ENCODE data around the gene CPSF3. TPM values are rescaled to one million over a fixed set of nuclear protein-coding genes. Genes with fewer than 3 reads are reported as not detected.
A peak's percentile ranks its signal among the peaks of the same experiment; 100 is the strongest.

CPSF3 gene
- total and polyA plus RNA-seq, 8 donors: 8.2 to 55.3 (median 16.7) TPM

DNA sequence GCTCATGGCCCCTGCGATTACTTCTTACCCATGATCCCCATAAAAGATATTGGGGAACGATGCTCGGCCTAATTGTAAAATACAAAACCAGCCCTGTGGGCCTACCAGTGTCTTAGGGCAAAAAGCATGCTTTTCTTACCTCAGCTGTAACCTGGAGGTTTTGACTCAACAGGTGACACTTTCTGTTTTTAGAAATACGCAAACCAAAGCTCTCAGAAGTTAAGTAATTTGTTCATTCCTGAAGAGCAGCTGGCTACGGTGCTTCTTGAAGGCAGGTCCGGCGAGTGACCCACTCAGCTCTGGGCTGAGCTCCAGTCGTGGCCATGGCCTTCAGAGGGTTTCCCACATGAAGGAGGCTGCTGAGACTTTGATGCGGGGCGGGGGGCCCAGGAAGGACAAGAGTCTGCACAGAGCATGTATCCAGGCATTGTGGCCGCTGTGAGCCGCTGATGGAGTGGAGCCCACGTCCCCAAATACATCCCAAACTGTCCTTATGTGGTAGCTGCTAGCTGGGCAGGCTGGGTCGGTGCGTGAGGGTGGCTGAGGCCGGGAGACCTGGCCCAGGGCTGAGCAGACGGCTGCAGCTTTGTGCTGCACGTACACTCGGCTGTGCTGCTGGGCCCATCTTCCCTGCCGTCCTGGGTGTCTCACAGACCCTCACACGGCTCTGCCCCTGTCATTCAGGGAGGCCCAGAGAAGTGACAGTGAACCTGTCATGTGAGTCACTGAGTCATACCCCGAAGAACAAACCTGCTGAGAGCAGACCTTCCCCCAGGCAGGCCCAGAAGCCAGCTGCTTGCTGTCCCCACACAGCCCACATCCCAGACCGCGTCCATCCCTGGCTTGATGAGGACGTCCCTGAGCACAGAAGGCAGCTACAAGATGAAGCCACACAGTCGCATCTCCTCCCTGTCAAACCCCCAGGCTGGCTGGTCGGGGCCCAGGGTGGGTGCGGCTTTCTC is 34.2 kb upstream of the CPSF3 start:
- Histone ChIP-seq H3K27ac (peak overlapping the region in 1 of 5 donors; percentile 14), H3K9me3 (no peaks in the 10 kb centered on the region), H3K27me3 (no peaks in the 10 kb centered on the region), H3K4me3 (no peak overlapping the region), H3K36me3 (peaks cover 8 to 90% (median 84%) of the 10 kb centered on the region in 4 donors), H3K4me1 (peaks cover 0 to 6% (median 3%) of the 10 kb centered on the region in 4 donors)
- intact Hi-C loops (cut with DNase I; ENCODE audit: low total_unique reads): no loop called here
- WGBS, 5 donors: 86 to 94% (median 92%) methylated on average over 19 to 28 of the region's 28 CpGs
- TF ChIP-seq POLR2A (IDR thresholded peaks at IDR 0.05): no peak
- TF ChIP-seq, protein P1, sequence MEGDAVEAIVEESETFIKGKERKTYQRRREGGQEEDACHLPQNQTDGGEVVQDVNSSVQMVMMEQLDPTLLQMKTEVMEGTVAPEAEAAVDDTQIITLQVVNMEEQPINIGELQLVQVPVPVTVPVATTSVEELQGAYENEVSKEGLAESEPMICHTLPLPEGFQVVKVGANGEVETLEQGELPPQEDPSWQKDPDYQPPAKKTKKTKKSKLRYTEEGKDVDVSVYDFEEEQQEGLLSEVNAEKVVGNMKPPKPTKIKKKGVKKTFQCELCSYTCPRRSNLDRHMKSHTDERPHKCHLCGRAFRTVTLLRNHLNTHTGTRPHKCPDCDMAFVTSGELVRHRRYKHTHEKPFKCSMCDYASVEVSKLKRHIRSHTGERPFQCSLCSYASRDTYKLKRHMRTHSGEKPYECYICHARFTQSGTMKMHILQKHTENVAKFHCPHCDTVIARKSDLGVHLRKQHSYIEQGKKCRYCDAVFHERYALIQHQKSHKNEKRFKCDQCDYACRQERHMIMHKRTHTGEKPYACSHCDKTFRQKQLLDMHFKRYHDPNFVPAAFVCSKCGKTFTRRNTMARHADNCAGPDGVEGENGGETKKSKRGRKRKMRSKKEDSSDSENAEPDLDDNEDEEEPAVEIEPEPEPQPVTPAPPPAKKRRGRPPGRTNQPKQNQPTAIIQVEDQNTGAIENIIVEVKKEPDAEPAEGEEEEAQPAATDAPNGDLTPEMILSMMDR (IDR thresholded peaks at IDR 0.05): no peak
- no peak for DNase-seq

DNA sequence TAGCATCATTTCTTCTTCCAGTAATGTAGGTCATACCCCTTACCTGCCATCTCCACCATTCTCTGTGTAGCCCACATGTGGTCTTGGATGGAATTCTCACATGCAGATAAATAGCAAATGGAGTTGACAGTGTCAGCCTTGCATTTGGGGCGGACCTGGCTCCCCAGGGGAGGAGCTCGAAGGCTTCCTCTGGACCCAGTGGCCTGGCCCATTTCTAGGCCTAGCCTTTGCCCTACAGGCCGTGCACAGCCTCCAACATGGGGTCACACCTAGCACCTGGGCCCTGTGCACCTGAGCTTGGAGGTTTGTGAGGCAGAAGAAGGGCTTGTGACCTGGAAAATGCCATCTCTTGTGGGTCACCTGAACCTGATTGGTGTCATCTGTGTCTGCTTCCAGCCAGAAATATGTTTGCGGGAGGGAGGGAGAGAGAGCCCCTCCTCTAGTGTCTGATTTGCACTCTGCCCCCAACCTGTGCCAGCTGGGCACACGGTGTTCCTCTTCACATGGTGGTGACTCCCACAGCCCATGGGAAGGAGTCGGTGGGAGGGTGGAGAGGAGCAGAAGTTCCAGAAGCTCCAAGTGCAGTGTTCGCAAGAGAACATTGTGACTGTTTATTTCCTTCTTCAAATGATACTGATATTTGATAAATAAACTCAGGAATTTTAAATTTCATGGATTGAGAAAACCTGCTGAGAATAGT is 33.2 kb upstream of the CPSF3 start:
- no peak for TF ChIP-seq POLR2A (IDR thresholded peaks at IDR 0.05)
- no peak for TF ChIP-seq EP300 (IDR thresholded peaks at IDR 0.05)
- TF ChIP-seq, protein P1 (IDR thresholded peaks at IDR 0.05): no peak
- TF ChIP-seq POLR2AphosphoS5 (IDR thresholded peaks at IDR 0.05): no peak
- no peaks in the 10 kb centered on the region for H3K9me3 ChIP-seq
- DNase-seq: no peak
- no peak overlapping the region for H3K4me3 ChIP-seq
- H3K36me3 ChIP-seq: peaks cover 8 to 89% (median 85%) of the 10 kb centered on the region in 4 donors
- H3K27me3 ChIP-seq: no peaks in the 10 kb centered on the region
- intact Hi-C loops (cut with DNase I; ENCODE audit: low total_unique reads): no loop called here
- WGBS, 5 donors: 81 to 91% (median 88%) methylated on average over 7 of the region's 7 CpGs
- H3K4me1 ChIP-seq: peaks cover 0 to 6% (median 3%) of the 10 kb centered on the region in 4 donors
- H3K27ac ChIP-seq: no peak overlapping the region

DNA sequence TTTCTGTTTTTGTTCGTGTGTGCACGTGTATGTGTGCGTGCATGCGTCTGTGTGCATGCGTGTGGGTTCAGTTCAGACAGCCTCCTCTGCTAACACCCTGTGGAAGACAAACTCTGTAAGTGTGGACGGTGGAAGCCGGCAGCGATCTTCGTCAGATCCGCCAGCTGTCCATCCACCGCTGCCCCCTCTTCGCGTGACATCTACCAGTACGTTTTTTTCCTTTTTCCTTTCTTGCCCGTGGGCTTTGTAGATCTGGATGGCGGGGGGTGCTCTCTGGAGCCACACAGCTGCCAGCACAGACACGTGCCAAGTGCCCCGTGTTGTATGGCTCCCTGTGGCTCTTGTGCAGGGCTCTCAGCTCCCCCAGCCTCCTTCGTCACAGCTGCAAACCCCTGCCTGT is 32.5 kb upstream of the CPSF3 start:
- Histone ChIP-seq H3K4me1 (peaks cover 0 to 6% (median 3%) of the 10 kb centered on the region in 4 donors), H3K27me3 (no peaks in the 10 kb centered on the region), H3K36me3 (peaks cover 8 to 86% (median 82%) of the 10 kb centered on the region in 4 donors), H3K4me3 (no peak overlapping the region), H3K27ac (no peak overlapping the region), H3K9me3 (no peaks in the 10 kb centered on the region)
- 88 to 94% (median 92%) methylated on average over 19 of the region's 19 CpGs for WGBS, 5 donors
- DNase-seq: no peak
- TF ChIP-seq, protein P1 (IDR thresholded peaks at IDR 0.05): no peak
- TF ChIP-seq EP300 (IDR thresholded peaks at IDR 0.05): no peak
- no peak for TF ChIP-seq POLR2A (IDR thresholded peaks at IDR 0.05)
- TF ChIP-seq POLR2AphosphoS5 (IDR thresholded peaks at IDR 0.05): no peak
- intact Hi-C loops (cut with DNase I; ENCODE audit: low total_unique reads): no loop called here

DNA sequence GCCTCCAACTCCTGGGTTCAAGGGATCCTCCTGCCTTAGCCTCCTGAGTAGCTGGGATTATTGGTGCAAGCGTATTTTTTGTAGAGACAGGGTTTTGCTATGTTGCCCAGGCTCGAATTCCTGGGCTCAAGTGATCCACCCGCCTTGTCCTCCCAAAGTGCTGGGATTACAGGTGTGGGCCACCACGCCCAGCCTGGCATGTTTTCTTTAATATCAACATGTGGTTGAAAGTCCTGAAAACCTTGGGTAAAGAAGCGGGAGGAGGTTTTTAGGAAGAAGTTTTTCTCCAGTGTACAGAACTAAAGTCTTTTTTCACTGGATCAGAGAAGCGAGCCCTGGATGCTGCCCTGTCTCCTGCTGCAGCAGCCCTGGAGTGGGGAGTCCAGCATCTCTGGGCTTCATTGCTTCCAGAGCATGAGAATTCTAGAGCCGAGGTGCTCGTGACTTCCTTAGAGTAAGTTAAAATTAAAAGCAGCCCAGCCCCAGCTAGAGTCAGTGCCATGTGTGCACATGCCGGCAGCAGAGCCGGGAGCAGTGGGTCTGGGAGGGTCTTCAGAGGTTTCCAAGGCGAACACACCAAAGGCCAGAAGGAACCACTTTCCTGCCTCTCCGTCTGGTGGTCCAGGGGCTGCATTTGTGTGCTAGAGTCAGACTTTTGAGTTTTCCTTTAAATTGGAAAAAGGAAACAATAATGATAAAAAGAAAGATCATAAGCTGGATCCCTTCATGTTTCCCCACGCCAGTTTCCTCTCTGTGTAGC is 31.3 kb upstream of the CPSF3 start:
- intact Hi-C loops (cut with DNase I; ENCODE audit: low total_unique reads): no loop called here
- Histone ChIP-seq H3K4me1 (peaks cover 0 to 4% (median 0%) of the 10 kb centered on the region in 4 donors), H3K36me3 (peaks cover 13 to 91% (median 88%) of the 10 kb centered on the region in 4 donors), H3K9me3 (no peaks in the 10 kb centered on the region), H3K4me3 (no peak overlapping the region), H3K27me3 (no peaks in the 10 kb centered on the region), H3K27ac (peak overlapping the region in 3 of 5 donors; percentile 27 to 63 (median 58))
- WGBS, 5 donors: 89 to 93% (median 92%) methylated on average over 12 to 13 of the region's 13 CpGs
- TF ChIP-seq POLR2A (IDR thresholded peaks at IDR 0.05): no peak
- TF ChIP-seq, protein P1 (IDR thresholded peaks at IDR 0.05): no peak
- no peak for TF ChIP-seq POLR2AphosphoS5 (IDR thresholded peaks at IDR 0.05)
- TF ChIP-seq EP300 (IDR thresholded peaks at IDR 0.05): no peak
- DNase-seq: no peak
